C4-2B (cell line): Measurements from ENCODE around the gene EFNA5.
A peak's percentile ranks its signal among the peaks of the same experiment; 100 is the strongest.

Source experiments
- H3K27ac ChIP-seq: fragments of 450-650 bp; 2 replicates; pipeline ENCODE4 v1.5.1; 2017
- CTCF ChIP-seq: fragments of 450-650 bp; conservative IDR thresholded peaks from 2 replicates; pipeline ENCODE4 v1.5.1; 2017; ENCODE audit warnings: mild to moderate bottlenecking
- ZFX ChIP-seq: fragments of 450-650 bp; IDR thresholded peaks from 2 replicates; pipeline ENCODE4 v1.6.1; 2017

Gene EFNA5

DNA sequence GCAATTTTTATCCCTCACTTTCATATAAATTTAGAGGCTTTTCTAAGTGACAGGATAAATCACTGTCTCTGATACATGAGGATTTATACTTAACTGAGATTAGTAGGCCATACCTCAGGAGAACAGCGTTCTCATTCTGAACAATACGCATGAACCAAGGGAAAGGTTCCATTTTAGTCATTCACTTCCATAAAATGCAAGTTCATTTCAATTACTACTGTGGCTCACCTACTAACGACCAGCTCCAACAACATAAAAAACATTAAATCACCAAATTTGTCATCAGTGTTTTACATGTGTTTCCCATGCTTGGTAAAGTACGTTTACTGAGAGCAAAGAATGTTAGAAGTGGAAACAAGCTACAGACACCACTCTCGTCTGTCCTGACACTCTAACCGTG, 67.4 kb downstream of the EFNA5 start:
- H3K27ac ChIP-seq: no peak overlapping the region
- TF ChIP-seq CTCF (no peak), ZFX (no peak)

DNA sequence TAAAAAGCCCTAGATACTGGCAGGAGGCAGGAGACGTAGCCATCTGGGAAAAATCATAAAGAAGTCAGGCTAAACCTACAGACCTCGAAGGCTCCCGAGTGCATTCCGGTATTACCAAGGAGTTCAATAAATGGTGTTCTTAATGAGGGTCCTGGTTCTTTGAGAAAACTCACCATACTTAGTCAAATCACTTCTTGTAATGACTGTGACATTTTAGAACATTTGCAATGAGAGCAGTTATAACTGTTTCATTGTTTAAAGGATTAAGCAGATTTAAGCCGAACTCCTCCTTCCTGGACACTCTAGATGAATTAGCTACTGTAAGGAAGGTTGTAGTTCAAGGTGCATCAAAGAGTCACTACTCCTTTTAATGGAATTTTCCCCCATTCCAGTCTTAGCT, 67.8 kb downstream of the EFNA5 start:
- H3K27ac ChIP-seq: peak overlapping the region; percentile 35; the same call in 1 of the 2 replicates
- TF ChIP-seq ZFX: no peak
- TF ChIP-seq CTCF: no peak

- H3K27ac ChIP-seq: no peak overlapping the region
- TF ChIP-seq ZFX (no peak), CTCF (no peak)
These were observed 69.7 kb downstream of the EFNA5 start for GRCh38 chr5:107601076-107601475.

DNA sequence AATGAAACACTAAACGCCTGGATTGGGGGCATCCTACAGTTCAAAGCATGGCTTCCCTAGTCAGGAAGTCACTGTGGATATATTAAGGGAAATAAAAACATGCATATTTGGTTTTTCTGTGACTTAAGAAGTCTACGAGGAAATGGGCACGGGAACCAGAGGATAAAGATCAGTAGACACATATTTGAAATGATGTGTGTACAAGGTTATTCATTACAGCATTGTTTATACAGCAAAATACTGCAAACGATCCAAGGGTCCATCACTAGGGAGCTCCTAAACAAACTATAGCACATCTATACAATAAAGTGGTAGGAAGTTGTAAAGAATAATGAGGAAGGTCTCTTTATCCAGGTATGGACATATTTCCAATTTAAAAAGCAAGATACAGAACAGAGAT, 71.8 kb downstream of the EFNA5 start:
- TF ChIP-seq ZFX: no peak
- no peak for TF ChIP-seq CTCF
- no peak overlapping the region for H3K27ac ChIP-seq

DNA sequence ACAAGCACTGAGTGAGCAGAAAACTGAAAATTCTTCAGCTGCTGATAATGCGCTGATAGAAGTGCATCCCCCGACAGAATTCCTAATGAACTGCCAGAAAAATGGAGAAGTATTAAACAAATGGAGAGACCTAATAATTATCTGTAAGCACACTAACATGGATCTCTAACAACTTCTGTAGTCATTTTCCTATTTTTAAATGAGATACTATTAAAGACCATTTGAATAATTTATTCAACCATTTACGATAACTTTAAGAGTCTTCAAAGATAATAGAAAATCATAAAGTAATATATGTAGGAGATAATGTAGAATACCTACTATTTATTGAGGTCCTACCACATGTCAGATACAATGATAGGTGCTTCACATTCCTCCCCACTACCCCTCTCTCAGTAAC, 72.9 kb downstream of the EFNA5 start:
- no peak overlapping the region for H3K27ac ChIP-seq

GRCh38 chr5:107597247-107597646, 73.5 kb downstream of the EFNA5 start:
- H3K27ac ChIP-seq: no peak overlapping the region
- TF ChIP-seq CTCF (no peak), ZFX (no peak)

More for the DNA sequence above, 72.9 kb downstream of the EFNA5 start:
- TF ChIP-seq CTCF (no peak), ZFX (no peak)

- peak overlapping the region; percentile 26; the same call in 1 of the 2 replicates for H3K27ac ChIP-seq
- no peak for TF ChIP-seq ZFX
These were observed 76.3 kb downstream of the EFNA5 start for GRCh38 chr5:107594253-107595045.

DNA sequence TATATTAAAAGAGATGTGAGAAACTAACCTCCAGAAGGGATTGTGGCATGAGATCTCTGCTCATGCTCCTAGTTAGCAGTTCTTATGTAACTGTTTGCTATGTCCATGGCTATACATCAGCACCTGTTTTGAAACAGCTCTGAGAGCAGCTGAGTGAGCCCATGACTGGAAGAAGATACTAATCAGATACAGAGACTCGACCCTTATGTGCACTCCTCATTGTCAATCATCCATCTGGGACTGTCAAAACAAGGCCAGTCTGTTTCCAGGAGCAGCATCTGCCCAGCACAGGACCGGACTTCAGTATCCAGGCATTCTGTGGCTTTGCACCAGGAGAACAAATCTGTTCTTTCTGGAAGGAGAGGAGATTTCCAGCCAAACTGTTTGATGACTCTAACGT, 77.7 kb downstream of the EFNA5 start:
- H3K27ac ChIP-seq: peak overlapping the region; percentile 20; the same call in 1 of the 2 replicates
- TF ChIP-seq CTCF: no peak
- no peak for TF ChIP-seq ZFX
